Lower lobe of right lung (tissue), 2 donors: ENCODE measurements around the gene FRMPD4. TPM values are rescaled to one million over a fixed set of nuclear protein-coding genes. Genes with fewer than 3 reads are reported as not detected.

Experiments used
- ATAC-seq, 2 donors: fragments of 200-7000 bp; cut with Tn5 transposase; one replicate each; pipeline ENCODE4 v1.9.1; 2020 to 2022; ENCODE audit warnings: mild to moderate bottlenecking in 2 of 2, moderate library complexity in 2 of 2
- DNase-seq: peaks from one replicate; pipeline ENCODE4 v3.0.0-alpha.2; 2020
- H3K27ac ChIP-seq: fragments of 200-600 bp; one replicate; pipeline ENCODE4 v1.8.0; 2022
- H3K27me3 ChIP-seq: fragments of 200-600 bp; one replicate; pipeline ENCODE4 v1.8.0; 2022; ENCODE audit warnings: low read depth
- H3K36me3 ChIP-seq: fragments of 200-600 bp; one replicate; pipeline ENCODE4 v1.8.0; 2022; ENCODE audit warnings: mild to moderate bottlenecking
- H3K4me1 ChIP-seq: fragments of 200-600 bp; one replicate; pipeline ENCODE4 v1.8.0; 2022
- H3K4me3 ChIP-seq: fragments of 200-600 bp; one replicate; pipeline ENCODE4 v1.8.0; 2022; ENCODE audit warnings: mild to moderate bottlenecking
- H3K9me3 ChIP-seq: fragments of 200-600 bp; one replicate; pipeline ENCODE4 v1.8.0; 2022
- CTCF ChIP-seq: fragments of 200-600 bp; IDR thresholded peaks from one replicate; pipeline ENCODE4 v1.8.0; 2022; ENCODE audit warnings: antibody characterized with exemption, mild to moderate bottlenecking
- intact Hi-C: fragments of 100-400 bp; cut with DNase I; formaldehyde crosslinking; loops from one replicate; pipeline ENCODE4 v1.11.0; 2022
- total RNA-seq: library from RNA; stranded (reverse); fragmentation: NEBNext Ultra II Directional; extraction: Animal tissue kit (Norgen Biotek cat#: 25700); gene quantifications from one replicate; pipeline ENCODE4 v1.2.1, GENCODE V29; 2021
- donor health status: DM: no; HTN: yes; CAD: no; lungs with severe emphysema.

Gene FRMPD4
- total RNA-seq, 1 donor from 2014 or later = 0.15 TPM

- Histone ChIP-seq H3K4me1 (no peaks in the 10 kb centered on the region), H3K4me3 (no peak overlapping the region), H3K9me3 (no peaks in the 10 kb centered on the region), H3K36me3 (no peaks in the 10 kb centered on the region), H3K27ac (no peak overlapping the region), H3K27me3 (no peaks in the 10 kb centered on the region)
- ATAC-seq (no peak), DNase-seq (no peak)
- intact Hi-C loops = no loop called here
- TF ChIP-seq CTCF = no peak
These were observed 170.1 kb downstream of the FRMPD4 start for GRCh38 chrX:12308420-12308819.

GRCh38 chrX:12309040-12309743 is 170.9 kb downstream of the FRMPD4 start:
- Histone ChIP-seq H3K27ac (no peak overlapping the region), H3K27me3 (no peaks in the 10 kb centered on the region), H3K4me1 (no peaks in the 10 kb centered on the region), H3K9me3 (no peaks in the 10 kb centered on the region), H3K4me3 (no peak overlapping the region), H3K36me3 (no peaks in the 10 kb centered on the region)
- DNase-seq (no peak), ATAC-seq (no peak)
- intact Hi-C loops = no loop called here
- no peak for TF ChIP-seq CTCF

- Histone ChIP-seq H3K27me3 (no peaks in the 10 kb centered on the region), H3K9me3 (no peaks in the 10 kb centered on the region), H3K4me1 (no peaks in the 10 kb centered on the region), H3K36me3 (no peaks in the 10 kb centered on the region), H3K27ac (no peak overlapping the region), H3K4me3 (no peak overlapping the region)
- no peak for DNase-seq
- no peak for ATAC-seq
- intact Hi-C loops = no loop called here
- TF ChIP-seq CTCF = no peak
These were observed 171.4 kb downstream of the FRMPD4 start for GRCh38 chrX:12309744-12310076.

GRCh38 chrX:12314651-12315050 is 176.4 kb downstream of the FRMPD4 start:
- ATAC-seq = no peak
- no peaks in the 10 kb centered on the region for H3K4me1 ChIP-seq
- intact Hi-C loops = no loop called here
- no peak overlapping the region for H3K4me3 ChIP-seq
- no peaks in the 10 kb centered on the region for H3K36me3 ChIP-seq
- TF ChIP-seq CTCF = no peak
- H3K27ac ChIP-seq = no peak overlapping the region
- no peak for DNase-seq
- no peaks in the 10 kb centered on the region for H3K27me3 ChIP-seq
- H3K9me3 ChIP-seq = no peaks in the 10 kb centered on the region

GRCh38 chrX:12315526-12315925 is 177.3 kb downstream of the FRMPD4 start:
- DNase-seq (no peak), ATAC-seq (no peak)
- H3K9me3 ChIP-seq = no peaks in the 10 kb centered on the region
- no peak overlapping the region for H3K27ac ChIP-seq
- no peaks in the 10 kb centered on the region for H3K36me3 ChIP-seq
- H3K4me1 ChIP-seq = no peaks in the 10 kb centered on the region
- H3K4me3 ChIP-seq = no peak overlapping the region
- H3K27me3 ChIP-seq = no peaks in the 10 kb centered on the region
- no peak for TF ChIP-seq CTCF
- intact Hi-C loops = no loop called here
